T follicular helper cell (primary cell): ENCODE measurements around the gene ANKRD11.
A peak's percentile ranks its signal among the peaks of the same experiment; 100 is the strongest.

ENCODE experiments used
- DNase-seq: peaks from one replicate; pipeline ENCODE4 v3.0.0-alpha.2; 2020; ENCODE audit warnings: low read depth
- total RNA-seq, 2 experiments: gene quantifications; one replicate each; lab custom pipeline; 2026; lab: John Stamatoyannopoulos, UW

The ANKRD11 gene
- 299 to 311 reads per million in 2 experiments for total RNA-seq

DNA sequence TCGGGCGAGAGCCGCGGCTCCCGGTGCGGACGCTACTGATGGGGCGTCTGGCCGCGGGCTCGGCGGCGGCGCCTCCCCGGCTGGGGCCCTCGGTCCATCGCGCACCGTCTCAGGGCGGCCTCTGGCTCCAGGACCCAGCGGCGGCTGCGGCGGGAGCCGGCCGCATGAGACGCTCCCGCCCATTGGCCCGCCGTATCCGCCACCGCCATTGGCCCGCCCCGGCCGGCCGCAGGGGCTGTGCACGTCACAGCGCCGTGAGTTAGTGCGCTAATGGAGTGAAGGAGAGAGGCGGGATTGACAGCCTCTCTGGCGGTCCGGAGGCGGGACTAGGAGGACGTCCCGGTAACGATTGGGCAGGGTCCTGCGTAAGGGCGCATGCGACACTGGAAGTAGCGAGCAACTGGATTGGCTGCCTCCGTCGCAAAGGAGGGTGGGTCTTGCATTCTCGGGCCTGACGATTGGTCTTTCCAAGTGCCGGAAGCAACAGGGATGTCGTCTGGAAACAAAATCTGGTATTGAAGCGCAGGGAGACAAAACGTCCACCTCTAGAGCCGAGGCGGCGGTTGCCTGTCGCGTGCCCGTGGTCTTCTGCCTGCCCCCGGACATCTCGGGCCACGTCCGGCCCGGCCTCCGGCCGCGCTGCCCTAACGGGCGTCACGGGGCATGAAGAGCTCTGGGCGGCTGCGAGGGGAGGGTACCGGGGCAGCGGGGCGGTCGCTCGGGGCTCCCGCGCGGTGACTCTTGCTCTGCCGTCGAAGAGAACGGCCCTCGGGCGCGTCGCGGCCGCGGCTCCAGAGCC is at the start of gene ANKRD11:
ANKRD11 (minus strand) TSS at position 123 of the 799 bp plus-strand sequence. CDS start 173,542 bp downstream, outside the sequence.
- peak; percentile 98 for DNase-seq

GRCh38 chr16:89538286-89538685 is 47.9 kb upstream of the ANKRD11 start:
- DNase-seq, result no peak

DNA sequence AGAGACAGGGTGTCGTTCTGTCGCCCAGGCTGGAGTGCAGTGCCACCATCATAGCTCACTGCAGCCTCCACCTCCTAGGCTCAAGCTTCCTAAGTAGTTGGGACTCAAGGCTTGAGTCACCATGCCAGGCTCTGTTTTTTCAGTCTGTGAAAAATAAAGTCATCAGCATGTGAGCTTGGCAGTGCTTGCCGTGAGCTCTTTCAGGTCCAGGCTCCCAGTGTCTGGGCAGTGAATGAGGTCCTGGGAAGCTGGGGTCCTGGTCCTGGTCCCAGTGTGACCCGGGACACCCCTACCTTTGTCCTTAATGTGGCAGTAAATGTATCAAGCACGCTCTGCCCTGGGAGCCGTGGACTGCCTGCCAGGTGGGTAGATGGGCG is 47.2 kb upstream of the ANKRD11 start:
- DNase-seq, result no peak

DNA sequence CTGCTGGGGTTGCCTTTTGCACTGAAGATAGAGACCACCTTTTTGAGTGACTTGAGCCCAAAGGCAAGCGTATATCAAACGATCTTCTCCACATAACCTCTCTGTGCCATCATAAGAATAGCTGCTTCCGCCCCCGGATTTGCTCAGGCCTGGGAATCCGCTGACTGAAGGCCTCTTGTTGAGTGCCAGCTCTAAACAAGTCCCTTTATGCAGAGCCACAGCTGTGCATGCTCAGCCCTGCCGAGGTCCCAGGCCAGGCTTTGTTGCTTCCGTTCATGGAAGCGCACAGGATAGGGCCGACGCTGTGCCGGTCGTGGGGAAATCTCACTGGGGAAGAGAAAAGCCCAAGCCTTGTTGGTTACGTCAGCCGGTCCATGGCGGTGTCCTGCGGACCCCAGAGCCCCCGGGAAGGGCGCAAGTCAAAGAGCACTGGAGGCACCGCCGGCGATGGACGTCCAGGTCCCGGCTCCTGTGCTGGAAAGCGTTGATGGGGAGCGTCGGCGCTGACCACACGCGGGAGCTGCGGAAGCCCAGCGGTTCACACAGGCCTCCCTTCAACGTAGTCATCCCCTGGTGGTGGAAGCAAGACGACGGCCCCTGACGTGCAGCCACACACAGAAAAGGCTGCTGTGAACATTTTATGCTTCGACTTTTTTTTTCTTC is 46.7 kb upstream of the ANKRD11 start:
- no peak for DNase-seq

DNA sequence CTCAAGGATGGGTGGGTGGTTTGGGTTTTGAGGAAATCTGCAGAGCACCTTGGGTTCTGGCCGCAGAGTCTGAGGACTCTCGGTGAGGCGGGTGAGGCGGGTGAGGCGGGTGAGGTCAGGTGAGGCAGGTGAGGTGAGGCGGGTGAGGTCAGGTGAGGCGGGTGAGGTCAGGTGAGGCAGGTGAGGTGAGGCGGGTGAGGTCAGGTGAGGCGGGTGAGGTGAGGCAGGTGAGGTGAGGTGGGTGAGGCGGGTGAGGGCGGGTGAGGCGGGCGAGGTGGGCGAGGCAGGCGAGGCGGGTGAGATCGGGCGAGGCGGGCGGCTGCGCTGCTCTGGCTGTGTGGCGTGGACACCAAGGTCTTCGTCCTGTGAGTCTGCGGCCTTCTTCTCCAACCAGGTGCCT is 46.0 kb upstream of the ANKRD11 start:
- DNase-seq, result no peak

GRCh38 chr16:89534252-89534756 is 43.9 kb upstream of the ANKRD11 start:
- DNase-seq, result peak; percentile 17

- no peak for DNase-seq
These were observed 41.6 kb upstream of the ANKRD11 start for GRCh38 chr16:89531821-89532526.

- no peak for DNase-seq
These were observed 40.3 kb upstream of the ANKRD11 start for GRCh38 chr16:89530401-89531381.

GRCh38 chr16:89529097-89529496 is 38.7 kb upstream of the ANKRD11 start:
- DNase-seq, result no peak

DNA sequence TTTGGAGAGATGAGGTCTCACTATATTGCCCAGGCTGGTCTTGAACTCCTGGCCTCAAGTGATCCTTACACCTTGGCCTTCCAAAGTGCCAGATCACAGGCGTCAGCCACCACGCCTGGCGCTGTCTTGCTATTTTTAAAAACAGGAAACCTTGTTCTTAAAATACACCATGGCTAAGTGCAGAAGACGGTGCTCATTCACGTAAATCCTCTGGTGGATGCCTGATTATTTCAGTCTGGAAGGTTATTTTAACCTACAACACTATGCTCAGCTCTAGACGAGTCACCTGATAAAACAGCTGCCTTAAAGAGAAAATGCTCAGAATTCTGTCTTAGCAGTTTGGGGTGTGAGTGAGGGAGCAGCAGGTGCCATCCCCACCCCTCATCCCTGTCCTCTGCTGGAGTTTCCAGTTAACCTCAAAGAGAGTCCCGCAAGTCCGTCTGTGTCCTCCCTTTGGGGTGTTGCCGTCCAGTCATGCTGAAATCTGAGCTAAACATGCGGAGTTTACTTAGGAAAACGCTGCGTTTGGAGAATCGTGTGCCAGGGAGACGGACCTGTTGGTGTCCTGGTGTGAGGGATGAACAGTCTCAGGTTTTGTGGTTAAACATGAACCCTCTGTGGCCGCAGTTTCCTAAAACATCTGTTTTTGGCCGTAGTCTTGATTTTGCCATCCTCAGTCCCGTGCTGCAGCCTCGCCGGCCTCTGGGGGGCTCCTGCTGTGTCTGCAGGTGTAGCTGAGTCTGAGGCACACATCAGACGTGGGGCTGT is 35.0 kb upstream of the ANKRD11 start:
- no peak for DNase-seq

DNA sequence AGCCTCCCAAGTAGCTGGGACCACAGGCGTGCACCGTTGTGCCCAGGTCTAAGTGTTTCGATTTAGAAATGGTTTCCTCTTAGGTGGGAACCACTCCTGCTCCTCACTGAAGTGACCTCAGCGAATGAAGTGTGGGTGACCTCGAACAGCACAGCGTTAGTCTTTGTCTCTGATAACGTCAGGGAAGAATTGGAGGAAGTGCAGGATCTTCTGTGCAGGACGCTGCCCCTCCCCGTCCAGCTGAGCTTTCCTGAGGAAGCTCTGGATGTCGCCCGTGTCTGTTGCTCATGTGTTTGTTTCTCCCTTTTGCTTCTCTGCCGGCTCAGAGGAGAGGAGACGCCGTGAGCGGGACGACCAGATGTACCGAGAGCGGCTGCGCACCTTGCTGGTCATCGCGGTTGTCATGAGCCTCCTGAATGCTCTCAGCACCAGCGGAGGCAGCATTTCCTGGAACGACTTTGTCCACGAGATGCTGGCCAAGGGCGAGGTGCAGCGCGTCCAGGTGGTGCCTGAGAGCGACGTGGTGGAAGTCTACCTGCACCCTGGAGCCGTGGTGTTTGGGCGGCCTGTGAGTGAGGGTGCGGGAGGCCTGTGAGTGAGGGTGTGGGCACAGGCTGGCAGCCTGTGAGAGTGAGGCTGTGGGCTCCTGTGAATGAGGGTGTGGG is 33.5 kb upstream of the ANKRD11 start:
- no peak for DNase-seq

- no peak for DNase-seq
These were observed 31.9 kb upstream of the ANKRD11 start for GRCh38 chr16:89522287-89522686.

- DNase-seq, result no peak
These were observed 29.5 kb upstream of the ANKRD11 start for GRCh38 chr16:89519881-89520280.

GRCh38 chr16:89517128-89517527 is 26.8 kb upstream of the ANKRD11 start:
- no peak for DNase-seq

DNA sequence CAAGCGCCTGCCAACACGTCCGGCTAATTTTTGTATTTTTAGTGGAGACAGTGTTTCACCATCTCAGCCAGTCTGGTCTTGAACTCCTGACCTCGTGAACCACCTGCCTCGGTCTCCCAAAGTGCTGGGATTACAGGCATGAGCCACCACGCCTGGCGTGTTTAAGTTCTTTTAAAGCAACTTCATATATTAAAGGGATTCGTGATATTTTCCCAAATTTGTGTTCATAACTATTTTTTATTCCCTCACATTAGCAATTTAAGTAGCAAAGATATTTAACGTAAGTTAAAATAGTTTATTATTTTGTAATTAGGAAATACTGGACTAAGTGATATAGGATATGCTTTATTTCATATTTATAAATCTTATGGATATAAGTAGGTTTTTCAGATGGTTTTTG is 22.1 kb upstream of the ANKRD11 start:
- DNase-seq, result no peak

DNA sequence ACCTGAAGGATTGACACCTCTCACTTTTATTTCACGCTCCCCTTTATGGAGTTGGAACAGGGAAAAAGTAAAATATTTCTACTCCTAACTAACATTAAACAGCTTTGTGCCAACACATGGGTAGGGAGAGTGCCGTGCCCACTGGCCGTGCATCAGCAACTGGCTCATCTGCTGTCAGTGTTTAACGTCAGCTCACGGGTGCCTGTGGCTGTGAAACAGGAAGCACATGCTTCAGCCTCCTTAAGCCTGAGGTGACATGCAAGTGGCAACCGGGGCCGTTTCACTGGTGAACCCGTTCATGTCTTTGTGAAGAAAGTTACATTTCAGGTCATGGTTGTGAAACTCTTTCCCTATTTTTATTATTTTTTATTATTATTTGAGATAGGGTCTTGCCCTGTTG is 21.0 kb upstream of the ANKRD11 start:
- no peak for DNase-seq

- no peak for DNase-seq
These were observed 20.2 kb upstream of the ANKRD11 start for GRCh38 chr16:89510526-89510925.

DNA sequence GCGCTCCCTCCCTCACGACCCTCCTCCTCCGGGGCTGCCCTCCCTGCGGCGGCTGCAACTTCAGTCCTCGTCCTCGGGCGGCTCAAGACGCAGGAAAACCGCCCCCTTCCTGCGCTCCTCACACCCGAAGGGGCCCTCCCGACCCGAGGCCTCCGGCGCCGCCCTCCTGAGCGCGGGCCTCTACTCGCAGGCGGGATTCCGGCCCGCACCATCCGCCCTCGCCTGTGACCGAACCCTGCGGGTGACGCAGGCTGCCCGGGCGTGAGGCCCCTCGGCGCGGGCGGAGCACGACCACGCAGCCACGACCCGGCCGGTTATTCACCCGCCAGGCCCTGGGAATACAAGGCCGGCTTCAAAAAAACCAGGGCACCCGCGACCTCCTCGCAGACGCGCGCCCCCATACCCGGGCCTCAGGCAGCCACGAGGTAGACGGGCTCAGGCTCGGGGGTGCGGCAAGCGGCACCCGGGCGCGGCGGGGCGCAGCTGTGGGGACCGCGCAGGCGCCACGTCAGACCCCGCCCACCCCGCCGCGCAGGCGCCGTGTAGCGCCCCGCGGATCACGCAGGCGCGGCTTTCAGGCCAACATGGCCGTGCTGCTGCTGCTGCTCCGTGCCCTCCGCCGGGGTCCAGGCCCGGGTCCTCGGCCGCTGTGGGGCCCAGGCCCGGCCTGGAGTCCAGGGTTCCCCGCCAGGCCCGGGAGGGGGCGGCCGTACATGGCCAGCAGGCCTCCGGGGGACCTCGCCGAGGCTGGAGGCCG is 17.7 kb upstream of the ANKRD11 start, which contains the start of gene SPG7:
SPG7 (plus strand) TSS at position 570 of the 757 bp plus-strand sequence; CDS start at position 585, 15 bp downstream.
- DNase-seq, result peak; percentile 82

DNA sequence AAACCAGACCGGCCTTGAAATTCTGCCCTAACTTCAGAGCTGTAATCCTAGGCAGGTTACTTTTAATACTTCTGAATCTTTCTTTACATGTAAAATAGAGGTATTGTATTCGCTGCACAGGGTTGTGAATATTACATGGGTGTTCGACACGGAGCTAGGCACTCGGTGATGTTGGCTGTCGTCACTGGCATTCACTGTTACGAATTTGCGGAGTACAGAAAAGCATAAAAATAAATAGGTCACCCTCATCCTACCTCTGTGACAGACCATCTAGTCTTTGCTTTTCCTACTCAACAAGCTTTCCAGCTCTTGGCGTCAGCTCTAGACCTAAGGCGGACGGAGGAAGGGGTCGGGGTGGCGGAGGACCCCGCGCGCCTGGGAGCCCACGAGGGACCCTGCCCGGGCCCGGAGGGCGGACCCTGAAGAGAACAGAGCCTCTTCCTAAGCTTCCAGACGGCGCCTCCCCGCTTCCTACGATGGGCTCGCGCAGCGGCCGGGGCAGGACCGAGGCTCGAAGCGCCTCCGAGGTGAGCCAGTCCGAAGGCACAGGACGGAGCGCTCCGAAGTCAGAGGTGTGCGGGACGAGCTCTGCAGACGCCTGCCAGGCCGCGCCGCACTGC is 17.0 kb upstream of the ANKRD11 start:
- no peak for DNase-seq
